Fibroblast of mammary gland (primary cell): ENCODE data around the gene BAG3.

Experiments
- DNase-seq: peaks from one replicate; pipeline ENCODE4 v3.0.0-alpha.2; 2010; ENCODE audit warnings: low read depth
- H3K4me3 ChIP-seq: 2 replicates; pipeline ENCODE4 v1.5.1; 2011; ENCODE audit warnings: low read depth, mild to moderate bottlenecking, low read length, moderate library complexity; ENCODE audit not compliant: control insufficient read depth
- CTCF ChIP-seq: conservative IDR thresholded peaks from 2 replicates; pipeline ENCODE4 v1.5.1; 2011; ENCODE audit warnings: low read depth, low read length, inconsistent platforms; ENCODE audit not compliant: control insufficient read depth, insufficient read depth

Gene BAG3

GRCh38 chr10:119677904-119678755 is 26.9 kb downstream of the BAG3 start:
- peak; percentile 59 for DNase-seq
- no peak for TF ChIP-seq CTCF
- no peak overlapping the region for H3K4me3 ChIP-seq

- no peak overlapping the region for H3K4me3 ChIP-seq
- no peak for DNase-seq
- TF ChIP-seq CTCF, result no peak
Observed at GRCh38 chr10:119679480-119679829, 28.3 kb downstream of the BAG3 start.

DNA sequence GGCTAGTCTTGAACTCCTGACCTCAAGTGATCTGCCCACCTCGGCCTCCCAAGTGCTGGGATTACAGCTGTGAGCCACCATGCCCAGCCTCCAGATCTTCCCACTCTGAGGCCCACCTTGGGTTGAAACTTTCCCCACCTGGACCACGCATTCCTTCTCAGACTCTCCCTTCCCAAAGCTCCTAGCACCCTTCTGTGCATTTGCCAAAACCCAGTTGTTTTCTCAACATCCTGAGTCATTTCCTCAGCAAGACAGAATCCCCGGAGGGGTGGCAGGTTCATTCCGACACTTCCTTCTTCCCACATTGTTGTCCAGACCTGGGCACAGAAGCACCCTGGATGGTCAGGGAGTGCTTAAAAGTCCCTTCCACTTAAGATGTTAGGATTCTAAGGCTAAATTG is 28.9 kb downstream of the BAG3 start:
- TF ChIP-seq CTCF, result no peak
- DNase-seq, result peak; percentile 81
- H3K4me3 ChIP-seq, result no peak overlapping the region

DNA sequence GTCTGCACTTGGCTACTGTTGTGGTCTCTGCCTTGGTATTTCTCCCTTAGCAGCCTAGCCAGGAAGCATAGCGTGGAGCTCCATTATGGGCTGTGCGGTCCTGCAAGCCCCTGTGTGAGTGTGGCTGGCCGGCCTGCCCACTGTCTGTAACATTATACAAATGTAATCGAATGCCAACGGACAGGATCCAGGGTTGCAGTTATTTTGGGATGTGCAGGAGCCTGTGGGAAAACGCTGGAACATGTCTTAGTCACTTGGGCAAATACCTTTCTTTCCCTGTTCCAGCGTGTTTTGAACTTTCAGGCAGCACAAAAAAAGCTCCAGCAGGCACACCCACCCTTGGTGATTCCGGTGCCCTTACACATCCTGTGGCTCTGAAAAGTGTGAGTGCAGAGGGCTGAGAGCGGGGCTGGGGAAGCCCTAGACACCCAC is 29.5 kb downstream of the BAG3 start:
- no peak for TF ChIP-seq CTCF
- DNase-seq, result peak; percentile 49
- no peak overlapping the region for H3K4me3 ChIP-seq

DNA sequence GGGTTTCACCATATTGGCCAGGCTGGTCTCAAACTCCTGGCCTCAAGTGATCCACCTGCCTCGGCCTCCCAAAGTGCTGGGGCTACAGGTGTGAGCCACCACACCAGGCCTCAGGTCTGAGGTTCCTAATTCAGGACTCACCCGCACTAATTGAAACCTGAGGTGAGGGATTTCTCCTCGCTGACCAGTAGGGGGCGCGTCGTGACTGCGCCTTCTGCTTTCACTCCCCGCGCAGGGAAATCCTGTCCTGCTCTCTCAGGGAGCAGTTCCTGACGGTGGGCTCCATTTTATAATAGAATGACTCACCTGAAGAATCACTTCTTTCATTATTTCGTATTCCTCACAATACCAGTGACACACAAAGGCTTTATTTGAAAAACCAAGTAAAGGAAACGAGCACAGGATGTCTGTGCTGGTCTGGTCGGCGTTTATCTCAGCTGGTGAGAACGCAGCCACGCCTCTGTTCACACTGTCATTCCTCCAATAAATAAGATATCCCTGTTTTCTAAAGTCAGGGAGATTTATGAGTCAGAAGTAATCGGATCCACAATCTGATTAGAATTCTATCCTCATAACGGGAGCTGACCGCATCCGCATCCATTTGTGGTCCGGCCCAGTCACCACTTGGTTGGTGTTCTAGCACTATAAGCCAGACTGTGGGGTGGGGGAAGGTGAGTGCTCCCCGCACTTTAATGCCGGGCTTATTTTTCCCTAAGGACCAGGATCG is 35.4 kb downstream of the BAG3 start:
- TF ChIP-seq CTCF, result peak; percentile 88
- H3K4me3 ChIP-seq, result peak overlapping the region; percentile 29
- DNase-seq, result peak; percentile 90

- DNase-seq, result no peak
- no peak overlapping the region for H3K4me3 ChIP-seq
- TF ChIP-seq CTCF, result no peak
Observed at GRCh38 chr10:119687192-119688032, 36.2 kb downstream of the BAG3 start.
